ENCODE measurements around the gene FOLR2. TPM values are rescaled to one million over a fixed set of nuclear protein-coding genes. Genes with fewer than 3 reads are reported as not detected.
"Not testable (repeated sequence)": the region's sequence is repeated elsewhere in the genome, so short reads cannot be mapped to it uniquely, and the experiment has no call there.

The FOLR2 gene
- total RNA-seq = 10 to 100 TPM in 1 of 4 donors, 1 to 10 TPM in 3; 6.6 to 12.5 (median 7.7) TPM

DNA sequence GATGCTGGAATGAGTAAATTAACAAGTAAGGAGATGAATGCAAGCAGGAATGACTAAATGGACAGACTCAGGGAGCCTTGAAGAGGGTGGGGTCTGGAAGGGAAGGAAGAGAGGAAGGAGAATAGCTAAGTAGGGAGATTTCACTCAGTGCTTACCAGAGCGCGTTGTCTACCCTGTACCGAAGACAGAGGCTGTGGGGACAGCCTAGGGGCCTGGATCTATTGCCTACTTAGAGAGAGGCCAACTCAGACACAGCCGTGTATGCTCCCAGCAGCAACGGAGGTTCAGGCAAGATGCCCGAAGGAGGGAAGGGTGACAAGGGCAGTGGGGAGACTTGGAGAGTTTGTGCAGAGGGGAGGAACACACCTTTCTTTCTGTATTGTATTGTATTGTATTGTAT is at the start of gene FOLR2:
TSS of gene FOLR2 (plus strand) at position 157 of the 400 bp plus-strand sequence. CDS start 1,791 bp downstream, outside the sequence.
- 72 to 80% methylated on average over 6 of the region's 6 CpGs for WGBS, 2 donors
- no peak for DNase-seq (ENCODE audit: low spot score in 2 of 2)
- TF ChIP-seq POLR2A (IDR thresholded peaks at IDR 0.05) = no peak
- TF ChIP-seq, protein P1, sequence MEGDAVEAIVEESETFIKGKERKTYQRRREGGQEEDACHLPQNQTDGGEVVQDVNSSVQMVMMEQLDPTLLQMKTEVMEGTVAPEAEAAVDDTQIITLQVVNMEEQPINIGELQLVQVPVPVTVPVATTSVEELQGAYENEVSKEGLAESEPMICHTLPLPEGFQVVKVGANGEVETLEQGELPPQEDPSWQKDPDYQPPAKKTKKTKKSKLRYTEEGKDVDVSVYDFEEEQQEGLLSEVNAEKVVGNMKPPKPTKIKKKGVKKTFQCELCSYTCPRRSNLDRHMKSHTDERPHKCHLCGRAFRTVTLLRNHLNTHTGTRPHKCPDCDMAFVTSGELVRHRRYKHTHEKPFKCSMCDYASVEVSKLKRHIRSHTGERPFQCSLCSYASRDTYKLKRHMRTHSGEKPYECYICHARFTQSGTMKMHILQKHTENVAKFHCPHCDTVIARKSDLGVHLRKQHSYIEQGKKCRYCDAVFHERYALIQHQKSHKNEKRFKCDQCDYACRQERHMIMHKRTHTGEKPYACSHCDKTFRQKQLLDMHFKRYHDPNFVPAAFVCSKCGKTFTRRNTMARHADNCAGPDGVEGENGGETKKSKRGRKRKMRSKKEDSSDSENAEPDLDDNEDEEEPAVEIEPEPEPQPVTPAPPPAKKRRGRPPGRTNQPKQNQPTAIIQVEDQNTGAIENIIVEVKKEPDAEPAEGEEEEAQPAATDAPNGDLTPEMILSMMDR (IDR thresholded peaks at IDR 0.05) = no peak
- no peak within 1 kb of the TSS for H3K4me3 ChIP-seq (ENCODE audit: low read depth, poor library complexity, severe bottlenecking)
- intact Hi-C loops (cut with DNase I; ENCODE audit: low total_unique reads) = no loop called here

DNA sequence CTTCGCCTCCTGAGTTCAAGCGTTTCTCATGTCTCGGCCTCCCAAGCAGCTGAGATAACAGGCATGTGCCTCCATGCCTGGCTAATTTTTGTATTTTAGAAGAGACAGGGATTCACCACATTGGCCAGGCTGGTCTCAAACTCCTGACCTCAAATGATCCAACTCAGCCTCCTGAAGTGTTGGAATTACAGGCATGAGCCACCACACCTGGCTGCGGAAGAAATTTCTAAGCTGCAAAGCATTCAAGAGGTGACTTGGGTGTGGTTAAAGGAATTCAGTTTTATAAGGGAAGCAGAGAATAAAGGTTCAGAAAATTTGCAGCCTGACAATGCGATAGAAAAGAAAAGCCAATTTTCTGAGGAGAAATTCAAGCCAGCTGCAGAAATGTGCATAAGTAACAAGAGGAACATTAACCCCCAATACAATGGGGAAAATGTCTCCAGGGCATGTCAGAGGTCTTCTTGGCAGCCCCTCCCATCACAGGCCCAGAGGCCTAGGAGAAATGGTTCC is 47.5 kb upstream of the FOLR2 start:
- DNase-seq (ENCODE audit: low spot score in 2 of 2); intact Hi-C loops (cut with DNase I; ENCODE audit: low total_unique reads); H3K4me3 ChIP-seq (ENCODE audit: low read depth, poor library complexity, severe bottlenecking): not testable (repeated sequence)
- 76 to 89% methylated on average over 5 of the region's 5 CpGs for WGBS, 2 donors

DNA sequence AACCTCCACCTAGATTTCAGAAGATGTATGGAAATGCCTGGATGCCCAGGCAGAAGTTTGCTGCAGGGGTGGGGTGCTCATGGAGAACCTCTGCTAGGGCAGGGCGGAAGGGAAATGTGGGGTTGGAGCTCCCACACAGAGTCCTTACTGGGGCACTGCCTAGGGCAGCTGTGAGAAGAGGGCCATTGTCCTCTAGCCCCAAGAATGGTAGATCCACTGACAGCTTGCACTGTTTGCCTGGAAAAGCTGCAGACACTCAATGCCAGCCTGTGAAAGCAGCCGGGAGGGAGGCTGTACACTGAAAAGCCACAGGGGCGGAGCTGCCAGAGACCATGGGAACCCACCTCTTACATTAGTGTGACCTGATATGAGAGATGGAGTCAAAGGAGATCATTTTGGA is 46.8 kb upstream of the FOLR2 start:
- H3K4me3 ChIP-seq (ENCODE audit: low read depth, poor library complexity, severe bottlenecking); DNase-seq (ENCODE audit: low spot score in 2 of 2); intact Hi-C loops (cut with DNase I; ENCODE audit: low total_unique reads): not testable (repeated sequence)
- 80 to 97% methylated on average over 3 of the region's 3 CpGs for WGBS, 2 donors

DNA sequence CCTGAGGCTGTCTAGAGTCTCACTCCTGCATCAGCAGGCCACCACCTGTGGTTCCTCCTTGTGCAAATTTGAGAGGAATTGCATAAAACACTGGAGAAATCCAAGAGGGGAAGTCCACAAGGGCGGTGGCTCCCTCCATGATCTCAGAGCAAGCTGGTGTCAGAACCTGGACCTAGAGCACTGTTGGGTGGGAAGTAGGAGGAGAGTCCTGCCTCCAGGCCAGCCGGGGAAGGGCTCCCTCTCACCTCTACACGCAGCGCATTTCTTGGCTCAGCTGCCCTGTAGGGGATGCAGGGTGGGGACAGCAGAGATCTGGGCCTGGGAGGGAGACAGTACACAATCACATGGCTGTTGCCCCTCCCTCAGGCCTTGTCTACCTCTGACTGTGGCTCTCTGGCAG is 44.6 kb upstream of the FOLR2 start:
- intact Hi-C loops (cut with DNase I; ENCODE audit: low total_unique reads); H3K4me3 ChIP-seq (ENCODE audit: low read depth, poor library complexity, severe bottlenecking): not testable (repeated sequence)
- DNase-seq (ENCODE audit: low spot score in 2 of 2) = peak in 1 of 2 donors; percentile 18
- WGBS, 2 donors = 50 to 69% methylated on average over 4 of the region's 4 CpGs

DNA sequence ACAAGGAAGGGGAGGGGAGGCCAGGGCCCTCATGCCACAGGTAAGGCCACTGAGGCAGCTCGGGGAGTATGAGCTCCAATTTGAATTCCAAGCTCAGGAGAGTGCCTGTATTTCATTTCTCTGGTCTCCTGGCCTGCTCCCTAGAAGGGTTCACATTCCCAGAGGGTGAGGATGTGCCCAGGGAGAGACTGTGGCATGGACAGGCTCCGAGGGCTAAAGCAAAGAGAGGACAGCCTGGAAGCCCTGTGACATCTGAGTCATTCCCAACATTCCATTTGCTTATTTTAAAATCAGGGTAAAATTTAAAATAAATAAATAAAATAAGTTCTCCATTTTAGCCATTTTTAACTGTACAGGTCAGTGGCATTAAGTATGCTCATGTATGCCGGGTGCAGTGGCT is 43.3 kb upstream of the FOLR2 start:
- H3K4me3 ChIP-seq (ENCODE audit: low read depth, poor library complexity, severe bottlenecking) = no peak overlapping the region
- 61 to 89% methylated on average over 3 of the region's 3 CpGs for WGBS, 2 donors
- intact Hi-C loops (cut with DNase I; ENCODE audit: low total_unique reads) = no loop called here
- TF ChIP-seq, protein P1 (IDR thresholded peaks at IDR 0.05) = no peak
- DNase-seq (ENCODE audit: low spot score in 2 of 2) = no peak

DNA sequence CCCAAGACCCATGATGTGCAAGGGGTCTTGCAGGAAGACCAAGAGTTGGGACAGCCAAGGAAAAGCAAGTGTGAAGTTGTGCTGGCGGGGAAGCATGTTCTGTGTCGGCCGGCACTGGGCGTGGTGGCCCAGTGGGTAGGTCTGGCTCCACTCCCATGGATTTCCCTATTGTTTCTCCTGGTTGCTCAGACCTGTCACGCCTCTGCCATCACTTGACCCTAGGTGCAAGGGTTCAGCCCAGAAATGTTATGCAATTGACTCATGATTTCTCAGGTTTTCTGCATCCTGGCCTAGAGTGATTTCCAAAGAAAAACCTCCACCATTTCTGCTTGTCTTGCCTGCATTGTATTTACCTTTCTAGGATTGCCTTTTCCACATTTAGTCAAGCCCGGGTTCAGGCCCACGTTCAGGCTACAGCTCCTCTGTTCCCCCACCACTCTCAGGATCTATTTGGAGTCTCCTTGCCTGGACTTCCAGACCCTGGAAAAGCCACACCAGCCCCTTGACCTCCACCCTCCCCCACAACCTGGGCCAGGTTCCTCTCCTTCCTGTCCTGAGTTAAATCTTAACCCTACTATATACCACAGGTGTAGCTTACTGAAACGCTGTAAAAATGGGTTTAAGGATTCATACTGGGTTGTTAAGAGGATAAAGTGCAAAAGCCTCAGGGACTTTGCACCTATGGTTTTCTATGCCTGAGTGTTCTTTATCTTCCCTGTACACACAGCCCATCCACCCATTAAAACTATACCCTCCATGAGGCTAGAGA is 42.1 kb upstream of the FOLR2 start:
- no peak overlapping the region for H3K4me3 ChIP-seq (ENCODE audit: low read depth, poor library complexity, severe bottlenecking)
- intact Hi-C loops (cut with DNase I; ENCODE audit: low total_unique reads) = no loop called here
- 41 to 61% methylated on average over 7 to 8 of the region's 8 CpGs for WGBS, 2 donors
- TF ChIP-seq, protein P1 (IDR thresholded peaks at IDR 0.05) = no peak
- no peak for TF ChIP-seq POLR2A (IDR thresholded peaks at IDR 0.05)
- no peak for DNase-seq (ENCODE audit: low spot score in 2 of 2)

DNA sequence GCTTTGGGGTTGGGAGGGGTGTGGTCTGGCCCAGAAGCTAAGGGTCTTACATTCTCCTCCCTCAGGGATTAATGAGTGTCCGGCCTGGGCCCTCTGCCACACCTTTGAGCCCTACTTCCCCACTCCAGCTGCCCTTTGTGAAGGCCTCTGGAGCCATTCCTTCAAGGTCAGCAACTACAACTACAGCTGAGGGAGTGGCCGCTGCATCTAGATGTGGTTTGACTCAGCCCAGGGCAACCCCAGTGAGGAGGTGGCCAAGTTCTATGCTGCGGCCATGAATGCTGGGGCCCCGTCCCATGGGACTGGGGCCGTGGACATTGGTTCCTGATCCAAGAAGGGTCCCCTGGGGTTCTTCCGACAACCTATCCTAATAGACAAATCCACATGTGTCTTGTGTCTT is 38.9 kb upstream of the FOLR2 start:
- no peak overlapping the region for H3K4me3 ChIP-seq (ENCODE audit: low read depth, poor library complexity, severe bottlenecking)
- DNase-seq (ENCODE audit: low spot score in 2 of 2) = no peak
- WGBS, 2 donors = 81 to 92% methylated on average over 5 to 6 of the region's 6 CpGs
- intact Hi-C loops (cut with DNase I; ENCODE audit: low total_unique reads) = no loop called here
- TF ChIP-seq, protein P1 (IDR thresholded peaks at IDR 0.05) = no peak
- TF ChIP-seq POLR2A (IDR thresholded peaks at IDR 0.05) = no peak

Data from lower leg skin (tissue), 4 donors.